NCI-H345 treated with DMSO at 0.1 percent for 48 hours (cell line): ENCODE measurements around the gene MPPED1.

Experiments
- DNase-seq: peaks from one replicate; lab custom pipeline; 2025; ENCODE audit not compliant: unreplicated experiment; lab: John Stamatoyannopoulos, UW

The MPPED1 gene

GRCh38 chr22:43514476-43515157, 102.8 kb downstream of the MPPED1 start:
- no peak for DNase-seq

DNA sequence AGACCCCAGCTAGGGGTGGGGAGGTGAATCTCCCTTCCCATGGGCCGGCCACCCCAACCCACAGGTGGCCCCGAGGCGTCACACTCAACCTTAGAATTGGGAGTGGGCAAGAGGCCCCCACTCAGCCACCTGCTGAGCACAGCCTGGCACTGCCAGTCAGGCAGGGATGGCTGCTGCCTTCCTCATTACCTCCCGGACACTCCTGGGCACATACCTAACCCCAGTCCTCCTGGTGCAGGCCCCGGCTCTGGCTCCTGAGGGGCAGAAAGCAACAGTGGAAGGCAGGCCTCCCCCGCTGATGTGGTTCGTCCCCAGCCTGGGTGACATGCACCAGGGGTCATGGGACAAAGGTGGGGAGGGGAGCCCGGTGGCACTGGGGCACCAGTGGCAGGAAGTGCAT, 103.6 kb downstream of the MPPED1 start:
- DNase-seq, result no peak

DNA sequence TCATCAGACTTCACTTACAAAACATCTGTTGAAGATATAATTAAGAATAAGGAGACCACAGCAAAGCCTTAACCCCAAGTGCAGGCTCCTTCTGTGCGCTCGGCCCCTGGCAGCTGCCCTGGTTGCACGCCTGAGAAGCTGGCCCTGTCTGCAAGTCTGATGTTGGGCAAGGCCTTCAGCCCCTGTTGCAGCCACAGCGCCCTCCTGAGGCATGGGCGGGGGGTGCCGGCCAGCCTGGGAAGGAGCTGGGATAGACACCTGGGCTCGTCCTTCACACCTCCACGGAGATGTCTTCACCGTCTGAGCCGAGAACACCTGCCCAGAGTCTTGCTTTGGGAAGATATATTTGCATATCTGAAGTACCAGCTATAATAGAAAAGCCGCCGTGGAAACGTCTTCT, 104.1 kb downstream of the MPPED1 start:
- no peak for DNase-seq

DNA sequence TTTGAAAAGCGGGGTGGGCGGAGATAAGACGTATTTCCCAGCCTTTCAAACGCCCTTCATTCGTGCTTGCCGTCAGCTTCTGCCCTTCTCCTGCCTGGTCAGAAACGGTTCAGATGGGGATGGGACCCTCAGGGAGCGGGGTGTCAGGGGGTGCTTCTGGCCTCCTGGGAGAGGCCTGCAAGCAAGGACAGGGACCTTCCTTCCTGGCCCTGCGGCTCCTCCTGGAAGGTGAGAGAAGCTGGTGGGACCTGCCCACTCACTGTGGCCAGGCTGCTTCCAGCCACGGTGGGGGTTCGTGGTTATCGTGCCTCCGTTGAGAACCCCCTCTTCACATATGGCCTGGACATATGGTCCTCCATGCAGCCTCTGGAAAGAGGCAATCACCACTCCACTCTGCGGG, 104.6 kb downstream of the MPPED1 start:
- DNase-seq, result no peak

DNA sequence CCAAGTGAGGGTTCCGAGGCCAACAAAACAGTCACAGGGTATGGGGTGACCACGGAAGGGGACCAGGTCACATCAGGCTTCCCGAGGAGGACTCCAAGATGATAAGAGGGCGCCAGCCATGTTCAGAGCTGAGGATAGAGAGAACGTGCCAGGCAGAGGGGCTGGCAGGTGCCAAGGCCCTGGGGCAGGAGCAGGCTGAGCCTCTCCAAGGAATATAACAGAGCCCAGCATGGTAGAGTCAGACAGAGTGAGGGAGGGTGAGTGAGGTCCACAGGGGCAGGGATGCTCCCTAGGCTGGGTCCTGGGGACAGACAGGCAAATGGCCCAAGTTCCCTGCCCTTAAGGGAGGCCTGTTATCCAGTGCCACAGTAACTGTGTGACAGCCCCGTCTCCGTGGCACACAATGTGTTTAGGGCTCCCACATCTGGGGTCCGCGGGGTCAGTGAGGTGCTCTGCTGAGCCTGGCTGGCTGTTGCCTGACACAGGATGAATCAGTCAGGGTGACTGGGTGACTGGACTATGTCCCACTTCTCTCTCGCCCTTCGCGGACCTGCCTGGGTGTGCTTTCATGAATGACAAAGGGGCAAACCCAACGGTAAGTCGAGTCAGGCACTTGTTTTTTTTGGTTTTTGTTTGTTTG, 105.3 kb downstream of the MPPED1 start:
- no peak for DNase-seq

- DNase-seq, result no peak
Measured at GRCh38 chr22:43520632-43521039, 108.8 kb downstream of the MPPED1 start.

DNA sequence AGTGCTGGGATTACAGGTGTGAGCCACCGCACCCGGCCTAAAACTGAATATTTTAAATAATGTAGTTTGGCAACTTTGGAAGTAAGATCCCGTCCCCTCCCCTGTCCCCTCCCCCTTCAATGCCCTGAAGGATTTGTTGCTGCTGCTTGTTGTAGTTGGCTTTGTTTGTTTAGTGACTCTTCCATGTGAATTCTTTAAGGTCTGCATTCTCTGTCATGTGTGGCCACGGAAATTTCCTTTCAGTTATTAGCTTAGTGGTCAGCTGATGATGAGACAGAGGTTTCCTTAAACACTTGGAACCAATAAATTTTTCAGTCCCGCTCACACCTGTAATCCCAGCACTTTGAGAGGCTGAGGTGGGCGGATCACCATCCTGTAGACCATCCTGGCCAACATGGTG, 109.9 kb downstream of the MPPED1 start:
- no peak for DNase-seq

DNA sequence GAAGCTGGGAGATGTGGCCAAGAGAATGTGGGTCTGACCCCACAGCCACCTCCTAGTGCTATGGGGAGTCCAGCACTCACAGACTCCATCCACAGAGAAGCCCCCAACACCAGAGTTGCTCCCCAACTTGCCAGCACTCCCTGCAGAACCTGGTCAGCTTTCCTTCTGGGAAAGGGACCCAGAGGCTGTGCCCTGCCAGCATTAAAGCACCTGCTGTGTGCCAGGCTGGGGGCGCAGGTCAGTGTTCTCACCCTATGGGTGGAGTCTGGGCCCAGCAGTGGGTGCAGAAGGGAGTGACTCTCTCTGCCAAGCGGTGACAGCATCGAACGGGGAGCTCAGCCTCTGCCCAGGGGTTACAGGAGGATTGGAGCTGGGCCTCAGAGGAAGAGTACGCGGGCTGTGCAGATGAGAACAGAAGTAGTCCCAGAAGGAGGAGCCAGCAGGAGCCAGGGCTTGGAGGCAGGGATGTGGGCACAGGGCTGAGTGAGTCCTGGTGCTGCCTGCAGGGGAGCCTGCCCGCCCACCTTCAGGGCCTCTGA, 114.4 kb downstream of the MPPED1 start:
- no peak for DNase-seq

DNA sequence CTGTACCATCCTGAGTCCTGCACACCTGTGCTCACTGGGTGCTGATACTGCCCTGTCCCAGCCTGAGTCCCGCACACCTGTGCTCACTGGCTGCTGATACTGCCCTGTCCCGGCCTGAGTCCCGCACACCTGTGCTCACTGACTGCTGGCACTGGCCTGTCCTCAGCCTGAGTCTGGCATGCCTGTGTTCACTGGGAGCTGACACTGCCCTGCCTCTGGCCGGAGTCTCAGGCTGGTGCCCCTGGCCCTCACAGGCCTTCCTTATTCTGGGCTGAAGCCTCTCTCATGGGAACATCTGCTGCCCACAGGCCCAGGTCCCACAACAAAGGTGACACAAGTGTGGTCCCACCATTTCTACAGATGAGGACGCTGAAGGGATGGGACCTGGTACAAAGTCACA, 115.1 kb downstream of the MPPED1 start:
- DNase-seq, result no peak

DNA sequence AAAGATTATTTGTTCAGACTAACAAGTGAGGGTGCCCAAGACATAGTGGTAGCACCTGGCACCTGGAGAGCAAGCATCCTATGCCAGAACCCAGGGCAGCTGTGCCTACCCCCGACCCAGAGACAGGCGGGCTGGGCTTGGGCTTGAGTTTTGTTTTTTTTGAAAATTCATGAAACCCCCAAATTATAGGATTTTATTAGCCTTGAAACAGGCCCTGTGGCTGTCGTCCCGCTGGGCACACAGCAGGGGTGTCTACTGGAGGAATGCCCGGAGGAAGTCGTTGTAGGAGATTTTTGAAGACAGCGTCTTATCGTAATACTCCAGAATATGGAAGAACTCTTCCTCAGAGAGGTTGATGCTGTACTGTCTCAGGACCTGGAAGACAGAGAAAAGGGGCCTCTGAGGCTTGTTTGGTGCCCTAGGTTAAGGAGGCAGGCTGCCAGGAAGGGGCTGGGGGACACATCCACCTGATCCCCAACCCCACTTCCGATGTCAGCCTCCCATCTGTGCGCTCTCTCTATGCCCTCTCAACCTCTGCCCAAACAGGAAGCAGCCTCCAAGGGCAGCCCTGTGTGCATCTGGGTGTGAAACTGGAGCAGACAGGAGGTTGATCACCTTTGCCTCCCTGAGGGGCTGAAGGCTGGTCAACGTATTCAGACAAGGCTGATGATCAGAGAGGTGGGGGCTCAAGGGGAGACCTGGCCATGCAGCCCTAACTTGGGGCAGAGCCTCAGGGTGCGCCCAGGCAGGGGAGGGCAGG, 117.0 kb downstream of the MPPED1 start:
- no peak for DNase-seq

GRCh38 chr22:43529461-43529860, 117.6 kb downstream of the MPPED1 start:
- DNase-seq, result no peak

- no peak for DNase-seq
Measured at GRCh38 chr22:43529934-43530333, 118.1 kb downstream of the MPPED1 start.

- DNase-seq, result no peak
Measured at GRCh38 chr22:43530349-43531201, 118.8 kb downstream of the MPPED1 start.

DNA sequence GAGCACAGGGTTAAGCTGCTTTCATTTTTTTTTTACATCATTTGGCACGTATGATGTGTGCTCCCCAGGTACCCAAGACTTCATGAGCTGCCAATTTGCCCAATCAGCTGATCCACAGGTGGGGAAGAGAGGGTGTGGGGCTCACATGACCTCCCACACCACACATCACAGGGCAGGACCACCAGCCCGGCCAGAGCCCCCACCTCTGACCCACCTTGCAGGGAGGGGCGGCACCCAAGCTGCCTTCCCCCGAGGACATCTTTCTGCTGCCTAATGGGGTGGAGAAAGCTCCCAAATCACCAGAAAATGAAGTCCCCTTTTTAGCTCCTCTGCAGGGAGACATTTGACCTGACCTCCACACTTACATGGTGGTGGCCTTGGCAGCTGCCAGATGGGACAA, 119.8 kb downstream of the MPPED1 start:
- no peak for DNase-seq

- no peak for DNase-seq
Measured at GRCh38 chr22:43532301-43533155, 120.7 kb downstream of the MPPED1 start.

GRCh38 chr22:43533156-43533530, 121.3 kb downstream of the MPPED1 start:
- no peak for DNase-seq

DNA sequence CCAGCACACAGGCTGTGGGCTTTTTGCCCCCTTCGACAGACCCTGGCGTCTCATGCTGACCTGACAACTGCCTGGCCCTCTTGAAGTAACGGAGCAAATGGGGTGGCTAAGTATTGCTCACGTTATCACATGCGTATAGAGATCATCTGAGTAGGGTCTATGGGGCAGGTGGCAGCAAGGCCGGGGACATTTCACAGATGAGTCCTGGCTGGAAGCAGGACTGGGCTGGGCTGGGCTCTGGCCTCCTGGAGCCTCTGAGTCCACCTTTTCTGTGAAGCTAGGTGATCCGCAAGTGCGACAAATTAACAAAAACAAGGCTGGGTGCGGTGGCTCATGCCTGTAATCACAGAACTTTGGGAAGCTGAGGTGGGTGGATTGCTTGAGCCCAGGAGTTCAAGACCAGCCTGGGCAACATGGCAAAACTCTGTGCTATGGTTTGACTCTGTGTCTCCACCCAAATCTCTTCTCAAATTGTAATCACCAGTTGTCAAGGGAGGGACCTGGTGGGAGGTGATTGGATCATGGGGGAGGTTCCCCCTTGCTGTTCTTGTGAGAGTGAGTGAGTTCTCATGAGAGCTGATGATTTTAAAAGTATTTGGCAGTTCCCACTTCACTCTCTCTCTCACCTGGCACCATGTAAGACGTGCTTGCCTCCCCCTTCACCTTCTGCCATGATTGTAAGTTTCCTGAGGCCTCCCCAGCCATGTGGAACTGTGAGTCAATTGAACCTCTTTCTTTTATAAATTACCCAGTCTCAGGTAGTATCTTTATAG, 122.0 kb downstream of the MPPED1 start:
- no peak for DNase-seq

DNA sequence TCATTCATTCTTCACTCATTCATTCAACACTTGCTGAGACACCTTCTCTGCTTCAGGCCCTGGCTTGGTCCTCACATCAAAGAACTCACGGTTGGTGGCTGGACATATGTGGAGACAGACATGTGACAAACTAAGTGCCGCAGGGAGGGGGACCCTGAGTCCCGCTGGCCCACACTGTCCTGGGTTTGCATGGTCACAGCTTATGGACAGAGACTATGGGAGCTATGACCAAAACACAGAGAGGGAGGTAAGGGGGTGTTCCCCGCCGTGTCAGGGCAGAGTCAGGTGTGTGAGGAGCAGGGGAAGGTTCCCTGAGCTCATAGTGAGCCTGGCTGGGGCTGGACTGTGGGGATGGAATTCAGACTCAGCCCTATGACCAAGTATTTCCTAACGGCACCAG, 123.1 kb downstream of the MPPED1 start:
- DNase-seq, result no peak

- DNase-seq, result no peak
Measured at GRCh38 chr22:43535336-43535735, 123.5 kb downstream of the MPPED1 start.
